ENCODE results near the gene CYP4B1.

The CYP4B1 gene

GRCh38 chr1:46797696-46798470, 963 bp upstream of the CYP4B1 start:
- no peak for DNase-seq

- no peak for DNase-seq
These were observed 1.9 kb downstream of the CYP4B1 start for GRCh38 chr1:46800742-46801141.

- no peak for DNase-seq
These were observed 2.6 kb downstream of the CYP4B1 start for GRCh38 chr1:46801323-46802055.

- no peak for DNase-seq
These were observed 3.2 kb downstream of the CYP4B1 start for GRCh38 chr1:46802081-46802480.

GRCh38 chr1:46802901-46803574, 4.2 kb downstream of the CYP4B1 start:
- DNase-seq = no peak

- DNase-seq = no peak
These were observed 5.4 kb downstream of the CYP4B1 start for GRCh38 chr1:46804027-46804889.

GRCh38 chr1:46804926-46805325, 6.1 kb downstream of the CYP4B1 start:
- DNase-seq = no peak

GRCh38 chr1:46805755-46806154, 6.9 kb downstream of the CYP4B1 start:
- no peak for DNase-seq

- DNase-seq = no peak
These were observed 7.6 kb downstream of the CYP4B1 start for GRCh38 chr1:46806196-46807020.

- no peak for DNase-seq
These were observed 8.5 kb downstream of the CYP4B1 start for GRCh38 chr1:46807046-46807972.

- DNase-seq = no peak
These were observed 10.2 kb downstream of the CYP4B1 start for GRCh38 chr1:46809071-46809470.

- DNase-seq = no peak
These were observed 11.1 kb downstream of the CYP4B1 start for GRCh38 chr1:46809904-46810303.

GRCh38 chr1:46810596-46810995, 11.8 kb downstream of the CYP4B1 start:
- DNase-seq = no peak

- no peak for DNase-seq
These were observed 12.2 kb downstream of the CYP4B1 start for GRCh38 chr1:46811053-46811452.

- DNase-seq = no peak
These were observed 13.5 kb downstream of the CYP4B1 start for GRCh38 chr1:46812065-46812963.

- DNase-seq = no peak
These were observed 14.4 kb downstream of the CYP4B1 start for GRCh38 chr1:46812996-46813857.

- DNase-seq = no peak
These were observed 15.1 kb downstream of the CYP4B1 start for GRCh38 chr1:46813858-46814396.

- no peak for DNase-seq
These were observed 16.3 kb downstream of the CYP4B1 start for GRCh38 chr1:46815133-46815532.

All from AML-193 (cell line).